Caco-2 (cell line): ENCODE data around the gene TMEM87A. TPM values are rescaled to one million over a fixed set of nuclear protein-coding genes. Genes with fewer than 3 reads are reported as not detected.

Experiments used
- BruUV-seq: library from RNA; stranded (reverse); fragments of 400-500 nt; replicated peaks from 2 replicates; lab custom pipeline; 2021; lab: Mats Ljungman, UMichigan
- CTCF ChIA-PET: fragments of 300-600 bp; sonication (Branson Sonifier 250); formaldehyde crosslinking; loops from one replicate; lab custom pipeline; 2022; ENCODE audit warnings: antibody characterized with exemption; lab: Charles Lee
- POLR2A ChIA-PET: fragments of 300-600 bp; sonication (Branson Sonifier 250); formaldehyde crosslinking; loops from one replicate; lab custom pipeline; 2022; ENCODE audit warnings: antibody characterized with exemption; lab: Charles Lee
- DNase-seq, 2 experiments: peaks; one replicate each; pipeline versions ENCODE4 v3.0.0 to v3.0.0-alpha.2; 2020 to 2022
- H3K27me3 ChIP-seq: replicated peaks from 2 replicates; pipeline ENCODE4 v1.6.0; 2011; ENCODE audit warnings: low read length; ENCODE audit not compliant: control insufficient read depth, insufficient read depth
- H3K36me3 ChIP-seq: 2 replicates; pipeline ENCODE4 v1.5.1; 2011; ENCODE audit warnings: low read length; ENCODE audit not compliant: control insufficient read depth, insufficient read depth
- H3K4me1 ChIP-seq: fragments of 250-450 bp; sonication (Bioruptor Pico); 2 replicates; pipeline ENCODE4 v1.5.1; 2020; ENCODE audit warnings: mild to moderate bottlenecking
- H3K4me3 ChIP-seq: 2 replicates; pipeline ENCODE4 v1.5.1; 2011; ENCODE audit warnings: low read depth, mild to moderate bottlenecking, control low read depth, low read length
- H3K9me3 ChIP-seq: fragments of 250-450 bp; sonication (Bioruptor Pico); 2 replicates; pipeline ENCODE4 v1.5.1; 2020; ENCODE audit warnings: mild to moderate bottlenecking, moderate library complexity
- H3K27ac Mint-ChIP-seq: one replicate; pipeline ENCODE4 v1.8.0; 2022; ENCODE audit warnings: mixed read lengths; ENCODE audit not compliant: unreplicated experiment
- H3K27me3 Mint-ChIP-seq: one replicate; pipeline ENCODE4 v1.8.0; 2022; ENCODE audit warnings: mixed read lengths; ENCODE audit not compliant: insufficient read depth, unreplicated experiment
- H3K36me3 Mint-ChIP-seq: one replicate; pipeline ENCODE4 v1.8.0; 2022; ENCODE audit warnings: mild to moderate bottlenecking, mixed read lengths; ENCODE audit not compliant: insufficient read depth, unreplicated experiment
- H3K4me1 Mint-ChIP-seq: one replicate; pipeline ENCODE4 v1.8.0; 2022; ENCODE audit warnings: low read depth, mixed read lengths; ENCODE audit not compliant: unreplicated experiment
- H3K4me3 Mint-ChIP-seq: one replicate; pipeline ENCODE4 v1.8.0; 2022; ENCODE audit warnings: mild to moderate bottlenecking, moderate library complexity, mixed read lengths; ENCODE audit not compliant: unreplicated experiment
- H3K9me3 Mint-ChIP-seq: one replicate; pipeline ENCODE4 v1.8.0; 2022; ENCODE audit warnings: mixed read lengths; ENCODE audit not compliant: unreplicated experiment
- intact Hi-C: fragments of 100-400 bp; cut with micrococcal nuclease; formaldehyde crosslinking; loops from one replicate; pipeline ENCODE4 v1.10.0; 2022; ENCODE audit not compliant: unreplicated experiment
- total RNA-seq: library from RNA; stranded (reverse); gene quantifications from 2 replicates; pipeline ENCODE4 v1.2.3, GENCODE V29; 2022
- TF ChIP-seq, protein P1 (sequence below), 2 experiments: fragments of 200-600 bp in 1 of 2; IDR thresholded peaks; 1 replicate in 1 of 2; 2 replicates in 1 of 2; pipeline versions ENCODE4 v1.5.1 to v1.8.0; 2011 to 2022; ENCODE audit warnings: antibody characterized with exemption in 1 of 2, control low read depth in 1 of 2, inconsistent platforms in 1 of 2, low read depth in 1 of 2, low read length in 1 of 2, mild to moderate bottlenecking in 1 of 2, moderate library complexity in 1 of 2; ENCODE audit not compliant: insufficient read depth in 1 of 2, severe bottlenecking in 1 of 2, unreplicated experiment in 1 of 2

TMEM87A gene
- total RNA-seq, 1 experiment from 2014 or later = 38.4 TPM

DNA sequence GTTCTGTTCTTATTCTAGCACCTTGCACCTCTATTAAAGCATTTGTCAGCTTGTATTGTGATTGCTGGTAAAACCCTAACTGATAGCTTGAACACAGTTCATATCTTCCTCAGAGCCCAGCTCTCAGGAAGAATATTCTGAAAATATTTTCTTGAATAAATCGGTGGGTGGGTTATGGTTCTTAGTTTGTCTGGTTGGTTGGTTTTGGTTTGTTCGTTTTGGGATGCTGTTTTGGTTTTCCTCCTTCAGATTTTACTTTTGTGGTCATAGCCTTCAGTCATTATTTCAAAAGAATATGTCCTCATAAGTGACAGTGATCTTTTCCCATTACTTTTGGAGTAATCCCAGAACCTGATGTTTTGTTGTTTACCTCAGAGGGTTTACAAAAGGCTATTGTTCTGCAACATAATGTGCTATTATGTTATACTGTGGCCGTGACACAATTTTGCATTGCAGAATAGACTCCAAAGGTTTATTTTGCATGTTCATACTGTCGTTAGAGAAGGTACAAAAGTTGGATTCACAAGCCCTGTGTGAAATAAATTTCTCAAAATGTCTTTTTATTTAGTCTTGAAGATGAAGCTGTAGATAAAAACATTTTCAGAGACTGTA is 2.7 kb upstream of the TMEM87A start:
- Histone ChIP-seq H3K4me3 (no peak overlapping the region), H3K9me3 (no peaks in the 10 kb centered on the region), H3K36me3 (no peaks in the 10 kb centered on the region), H3K27me3 (no peaks in the 10 kb centered on the region), H3K4me1 (peaks cover 16% of the 10 kb centered on the region)
- no TSS peak for BruUV-seq
- H3K27ac Mint-ChIP-seq = peak overlapping the region; percentile 99
- peaks cover 6% of the 10 kb centered on the region for H3K36me3 Mint-ChIP-seq
- POLR2A ChIA-PET = no interaction called here
- TF ChIP-seq, protein P1, sequence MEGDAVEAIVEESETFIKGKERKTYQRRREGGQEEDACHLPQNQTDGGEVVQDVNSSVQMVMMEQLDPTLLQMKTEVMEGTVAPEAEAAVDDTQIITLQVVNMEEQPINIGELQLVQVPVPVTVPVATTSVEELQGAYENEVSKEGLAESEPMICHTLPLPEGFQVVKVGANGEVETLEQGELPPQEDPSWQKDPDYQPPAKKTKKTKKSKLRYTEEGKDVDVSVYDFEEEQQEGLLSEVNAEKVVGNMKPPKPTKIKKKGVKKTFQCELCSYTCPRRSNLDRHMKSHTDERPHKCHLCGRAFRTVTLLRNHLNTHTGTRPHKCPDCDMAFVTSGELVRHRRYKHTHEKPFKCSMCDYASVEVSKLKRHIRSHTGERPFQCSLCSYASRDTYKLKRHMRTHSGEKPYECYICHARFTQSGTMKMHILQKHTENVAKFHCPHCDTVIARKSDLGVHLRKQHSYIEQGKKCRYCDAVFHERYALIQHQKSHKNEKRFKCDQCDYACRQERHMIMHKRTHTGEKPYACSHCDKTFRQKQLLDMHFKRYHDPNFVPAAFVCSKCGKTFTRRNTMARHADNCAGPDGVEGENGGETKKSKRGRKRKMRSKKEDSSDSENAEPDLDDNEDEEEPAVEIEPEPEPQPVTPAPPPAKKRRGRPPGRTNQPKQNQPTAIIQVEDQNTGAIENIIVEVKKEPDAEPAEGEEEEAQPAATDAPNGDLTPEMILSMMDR (IDR thresholded peaks at IDR 0.05; ENCODE audit: insufficient read depth in 1 of 2, low read depth in 1 of 2, low read length in 1 of 2, severe bottlenecking in 1 of 2, unreplicated experiment in 1 of 2) = no peak
- H3K27me3 Mint-ChIP-seq = no peaks in the 10 kb centered on the region
- CTCF ChIA-PET = interaction anchor here (0.6 to 1.5 kb wide), 2 partner anchors 38 to 691 kb away, joined by 4 to 5 read pairs; no protein-coding TSS in a partner anchor
- no peaks in the 10 kb centered on the region for H3K9me3 Mint-ChIP-seq
- H3K4me3 Mint-ChIP-seq = peak overlapping the region; percentile 83
- peaks cover 9% of the 10 kb centered on the region for H3K4me1 Mint-ChIP-seq
- intact Hi-C loops = no loop called here
- DNase-seq = no peak

DNA sequence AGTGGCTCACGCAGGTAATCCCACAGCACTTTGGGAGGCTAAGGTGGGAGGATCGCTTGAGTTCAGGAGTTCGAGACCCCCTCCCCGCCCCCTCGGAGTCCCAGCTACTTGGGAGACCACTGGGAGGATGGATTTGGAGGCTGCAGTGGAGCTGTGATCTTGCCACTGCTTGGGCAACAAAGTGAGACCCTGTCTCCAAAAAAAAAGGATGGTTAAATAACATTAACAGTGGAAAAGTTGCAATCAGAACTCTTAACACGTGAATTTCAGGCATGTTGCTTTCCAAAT is 1.4 kb upstream of the TMEM87A start:
- intact Hi-C loops = loop anchor here (5.0 kb wide), 1 partner anchor 302 kb away; the partner anchor contains the start of gene EHD4
- Mint-ChIP-seq H3K4me3 (peak overlapping the region; percentile 83), H3K4me1 (peaks cover 9% of the 10 kb centered on the region), H3K27ac (peak overlapping the region; percentile 99), H3K9me3 (no peaks in the 10 kb centered on the region), H3K36me3 (peaks cover 6% of the 10 kb centered on the region), H3K27me3 (no peaks in the 10 kb centered on the region)
- Histone ChIP-seq H3K27me3 (no peaks in the 10 kb centered on the region), H3K4me1 (peaks cover 21% of the 10 kb centered on the region), H3K36me3 (no peaks in the 10 kb centered on the region), H3K4me3 (peak overlapping the region; percentile 61), H3K9me3 (no peaks in the 10 kb centered on the region)
- BruUV-seq = no TSS peak
- ChIA-PET POLR2A (no interaction called here), CTCF (interaction anchor here (1.5 kb wide), 1 partner anchor 39 kb away, joined by 5 read pairs; no protein-coding TSS in a partner anchor)
- DNase-seq = no peak
- TF ChIP-seq, protein P1 (IDR thresholded peaks at IDR 0.05; ENCODE audit: insufficient read depth in 1 of 2, low read depth in 1 of 2, low read length in 1 of 2, severe bottlenecking in 1 of 2, unreplicated experiment in 1 of 2) = no peak

DNA sequence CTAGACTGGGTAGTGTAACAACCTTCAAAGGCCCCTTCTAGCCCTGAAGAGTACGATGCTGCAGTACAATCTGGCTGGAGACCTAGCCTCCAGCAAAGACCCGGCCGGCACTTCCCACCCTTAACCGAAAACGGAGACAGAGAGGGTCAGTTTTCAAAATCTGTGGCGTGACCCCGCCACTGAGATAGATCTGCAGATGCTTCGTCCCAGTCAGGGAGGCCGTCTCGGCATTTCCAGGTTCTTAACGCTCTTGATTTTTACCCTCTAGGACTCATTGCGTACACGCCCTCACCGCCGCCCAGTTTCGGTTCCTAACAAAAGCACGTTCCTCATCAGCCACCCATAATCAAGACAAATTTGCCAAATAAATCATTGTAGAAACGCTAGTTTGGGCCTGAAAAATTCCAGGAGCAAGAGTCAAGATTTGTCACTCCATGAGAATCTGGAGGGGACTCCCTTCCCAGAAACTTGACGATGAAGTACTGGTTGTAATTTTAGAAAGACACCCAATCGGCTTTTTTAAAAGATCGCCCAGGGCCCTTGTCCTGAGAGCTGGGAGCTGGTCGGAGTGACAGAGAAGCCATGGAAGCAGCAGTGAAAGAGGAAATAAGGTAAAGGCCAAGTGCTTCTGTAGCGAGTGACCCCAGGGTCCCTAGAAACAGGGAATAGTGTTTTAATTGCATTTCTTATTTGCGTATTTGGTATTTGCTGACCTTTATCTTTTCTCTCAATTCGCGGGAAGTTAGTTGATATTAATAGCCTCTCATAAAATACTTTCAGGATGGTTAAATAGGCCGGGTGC is 868 bp upstream of the TMEM87A start:
- Histone ChIP-seq H3K36me3 (no peaks in the 10 kb centered on the region), H3K9me3 (no peaks in the 10 kb centered on the region), H3K27me3 (no peaks in the 10 kb centered on the region), H3K4me1 (peaks cover 24% of the 10 kb centered on the region), H3K4me3 (peak overlapping the region; percentile 61)
- peaks cover 9% of the 10 kb centered on the region for H3K4me1 Mint-ChIP-seq
- BruUV-seq = TSS peak; percentile 74
- DNase-seq = peak; percentile 45 to 51
- H3K27me3 Mint-ChIP-seq = no peaks in the 10 kb centered on the region
- CTCF ChIA-PET = interaction anchor here (0.9 to 1.0 kb wide), 2 partner anchors 40 to 116 kb away, joined by 4 to 5 read pairs; no protein-coding TSS in a partner anchor
- H3K9me3 Mint-ChIP-seq = no peaks in the 10 kb centered on the region
- intact Hi-C loops = loop anchor here (1.0 to 5.0 kb wide), 2 partner anchors 118 to 302 kb away; partner anchors contain the start of gene EHD4
- H3K4me3 Mint-ChIP-seq = peak overlapping the region; percentile 83
- H3K36me3 Mint-ChIP-seq = peaks cover 6% of the 10 kb centered on the region
- peak overlapping the region; percentile 99 for H3K27ac Mint-ChIP-seq
- POLR2A ChIA-PET = interaction anchor here (0.5 to 1.5 kb wide), 11 partner anchors 9 to 463 kb away, joined by 3 to 9 read pairs (median 4); partner anchors contain the start of genes SNAP23, VPS39 and ZNF106
- TF ChIP-seq, protein P1 (IDR thresholded peaks at IDR 0.05; ENCODE audit: insufficient read depth in 1 of 2, low read depth in 1 of 2, low read length in 1 of 2, severe bottlenecking in 1 of 2, unreplicated experiment in 1 of 2) = no peak
